HG03432 (cell line): ENCODE measurements around the gene PLXNA3.

Experiments used
- ATAC-seq: cut with Tn5 transposase; IDR thresholded peaks from one replicate; pipeline ENCODE4 v1.9.1; 2021; ENCODE audit warnings: mild to moderate bottlenecking, moderate library complexity; ENCODE audit not compliant: unreplicated experiment

PLXNA3 gene

DNA sequence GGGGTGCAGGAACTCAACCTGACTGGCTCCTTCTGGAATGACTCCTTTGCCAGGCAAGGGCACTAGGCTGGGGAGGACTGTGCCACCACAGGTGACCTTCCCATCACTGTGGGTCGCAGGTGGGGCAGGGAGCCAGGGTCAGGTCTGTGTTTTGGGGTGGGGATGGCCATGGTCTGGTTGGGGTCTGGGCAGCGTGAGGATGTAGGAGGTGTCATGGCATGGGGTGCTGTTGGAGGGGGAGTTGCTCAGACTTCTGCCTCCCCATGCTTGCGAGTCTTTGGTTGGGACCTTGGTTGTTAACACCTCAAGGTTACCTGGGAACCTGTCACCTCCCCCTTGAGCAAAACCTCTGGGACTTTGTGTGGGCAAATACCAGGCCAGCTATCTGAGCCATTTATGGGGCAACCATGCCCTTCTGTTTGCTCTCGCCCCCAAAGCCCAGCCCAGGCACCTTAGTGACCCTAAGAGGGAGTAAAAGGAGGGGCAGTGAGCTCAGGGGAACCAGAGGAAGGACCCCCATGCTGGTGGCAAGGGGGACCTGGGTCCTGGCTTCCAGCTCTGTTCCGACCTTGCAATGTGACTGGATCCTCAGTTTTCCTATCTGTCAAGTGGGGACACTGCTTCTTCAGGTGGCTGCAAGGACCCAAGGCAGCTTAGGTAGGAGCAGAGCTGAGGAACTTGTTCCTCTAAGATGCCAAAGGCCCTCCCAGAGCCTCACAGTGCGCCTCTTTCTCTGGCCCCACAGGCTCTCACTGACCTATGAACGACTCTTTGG is 23.5 kb upstream of the PLXNA3 start:
- ATAC-seq, result no peak

DNA sequence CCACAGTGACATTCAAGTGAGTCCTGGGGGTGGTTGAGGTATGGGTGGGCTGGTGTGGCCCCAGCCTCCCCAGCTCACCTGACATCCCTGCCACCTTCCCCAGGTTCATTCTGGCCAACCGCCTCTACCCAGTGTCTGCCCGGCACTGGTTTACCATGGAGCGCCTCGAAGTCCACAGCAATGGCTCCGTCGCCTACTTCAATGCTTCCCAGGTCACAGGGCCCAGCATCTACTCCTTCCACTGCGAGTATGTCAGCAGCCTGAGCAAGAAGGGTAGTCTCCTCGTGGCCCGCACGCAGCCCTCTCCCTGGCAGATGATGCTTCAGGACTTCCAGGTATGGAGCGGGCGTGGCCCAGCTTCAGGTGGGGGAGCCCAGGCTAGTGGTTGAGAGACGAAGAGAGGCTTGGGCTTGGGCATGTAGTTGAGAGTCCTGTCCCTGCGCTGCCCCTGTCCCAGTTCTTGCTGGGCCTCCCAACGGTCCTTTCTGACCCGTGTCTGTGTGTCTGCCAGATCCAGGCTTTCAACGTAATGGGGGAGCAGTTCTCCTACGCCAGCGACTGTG is 22.8 kb upstream of the PLXNA3 start:
- ATAC-seq, result no peak

DNA sequence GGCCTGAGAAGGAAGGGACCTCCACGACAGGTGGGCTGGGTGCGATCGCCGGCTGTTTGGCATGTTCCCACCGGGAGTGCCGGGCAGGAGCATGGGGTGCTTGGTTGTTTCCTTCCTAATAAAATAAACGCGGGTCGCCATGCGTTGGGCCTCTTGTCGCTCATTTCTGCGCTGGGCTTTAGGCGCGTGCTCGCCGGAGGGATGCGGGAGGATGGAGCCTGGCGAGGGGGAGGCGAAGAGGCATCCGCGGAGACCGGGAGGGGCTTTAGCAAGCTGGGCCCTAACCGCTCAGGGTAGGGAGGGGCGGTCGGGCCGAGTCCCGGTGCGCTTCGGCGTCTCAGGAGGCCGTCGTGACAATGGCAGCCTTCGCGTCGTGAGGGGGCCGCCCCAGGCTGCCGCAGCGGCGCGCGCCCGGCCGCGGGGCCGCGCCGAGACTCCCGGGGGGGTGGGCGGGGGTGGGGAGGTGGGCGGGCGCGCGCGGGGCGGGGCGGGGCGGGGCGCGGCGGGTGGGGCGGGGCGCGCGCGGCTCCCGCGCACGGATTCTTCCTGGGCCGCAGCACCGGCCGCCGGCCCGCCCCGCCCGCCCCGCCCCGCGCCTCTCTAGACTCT is 21.6 kb upstream of the PLXNA3 start:
- peak; percentile 54 for ATAC-seq

DNA sequence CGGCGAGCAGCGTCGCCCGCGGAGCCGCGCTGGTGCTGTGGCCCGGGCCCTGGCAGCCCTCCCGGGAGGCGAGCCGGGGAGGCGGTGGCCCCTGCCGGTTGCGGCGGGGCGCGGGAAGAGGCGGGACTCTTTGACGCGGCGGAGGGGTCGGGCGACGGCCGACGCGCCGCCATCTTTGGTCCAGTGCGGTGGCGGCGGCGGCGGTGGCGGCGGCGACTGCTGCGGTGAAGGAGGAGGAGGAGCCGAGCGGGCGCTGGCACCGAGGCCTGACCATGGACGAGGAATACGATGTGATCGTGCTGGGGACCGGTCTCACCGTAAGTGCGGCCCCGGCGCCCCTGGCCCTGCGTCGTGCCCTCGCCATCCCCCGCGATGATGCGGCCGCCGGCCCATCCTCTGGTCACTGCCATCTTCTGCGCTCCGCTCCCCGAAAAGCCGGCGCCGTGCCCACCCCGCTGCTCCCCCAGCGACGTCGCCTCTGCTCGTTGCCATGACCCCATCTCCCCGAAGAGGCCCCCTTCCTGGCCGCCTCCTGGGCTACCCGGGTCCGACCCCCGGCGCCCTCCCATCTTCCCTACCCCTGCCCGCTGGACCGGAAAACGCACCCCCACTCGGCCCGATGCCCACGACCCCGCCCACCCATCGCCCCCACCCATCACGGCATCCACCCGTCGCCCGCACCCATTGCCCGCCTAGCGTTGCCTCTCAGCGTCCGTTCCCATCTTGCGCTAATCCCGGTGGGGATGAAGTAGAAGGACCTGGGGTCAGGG is 20.9 kb upstream of the PLXNA3 start, which contains the start of gene GDI1:
TSS of gene GDI1 (plus strand) at position 172 of the 770 bp plus-strand sequence. CDS start at position 273, 101 bp downstream.
- ATAC-seq, result peak; percentile 48

DNA sequence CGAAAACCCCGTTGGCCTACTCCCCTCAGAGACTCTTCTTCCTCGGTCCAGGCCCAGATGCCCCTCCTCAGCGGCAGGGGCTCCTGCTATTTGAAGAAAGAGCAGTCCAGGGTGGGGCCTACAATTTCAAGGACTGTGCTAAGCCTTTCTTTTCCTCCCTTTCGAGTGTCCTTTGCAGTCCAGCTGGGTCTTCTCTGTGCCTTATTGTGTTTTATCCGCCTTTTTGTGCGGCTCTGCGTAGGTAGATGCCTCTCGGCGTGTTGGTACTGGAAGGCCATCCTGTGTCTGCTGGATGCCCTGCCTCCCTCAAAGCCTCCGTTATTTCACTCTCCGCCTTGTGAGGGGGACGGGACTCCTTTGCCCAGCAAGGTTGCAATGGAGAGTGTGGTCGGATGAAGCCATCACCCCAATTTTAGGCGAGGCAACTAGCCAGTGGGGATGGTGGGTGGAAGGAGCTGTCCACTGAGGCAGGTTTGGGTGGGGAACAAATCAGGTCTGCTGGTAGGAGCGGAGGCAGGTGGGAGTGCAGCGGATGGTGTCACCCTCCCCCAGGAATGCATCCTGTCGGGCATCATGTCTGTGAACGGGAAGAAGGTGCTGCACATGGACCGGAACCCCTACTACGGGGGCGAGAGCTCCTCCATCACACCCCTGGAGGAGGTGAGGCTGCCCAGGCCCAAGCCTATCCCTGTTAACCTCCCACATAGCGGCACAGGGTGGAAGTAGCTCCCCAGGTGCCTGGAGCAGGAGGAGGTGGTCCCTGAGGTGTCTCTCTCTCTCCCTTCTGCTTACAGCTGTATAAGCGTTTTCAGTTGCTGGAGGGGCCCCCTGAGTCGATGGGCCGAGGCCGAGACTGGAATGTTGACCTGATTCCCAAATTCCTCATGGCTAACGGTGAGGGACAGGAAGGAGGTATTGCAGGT is 19.8 kb upstream of the PLXNA3 start:
- no peak for ATAC-seq

DNA sequence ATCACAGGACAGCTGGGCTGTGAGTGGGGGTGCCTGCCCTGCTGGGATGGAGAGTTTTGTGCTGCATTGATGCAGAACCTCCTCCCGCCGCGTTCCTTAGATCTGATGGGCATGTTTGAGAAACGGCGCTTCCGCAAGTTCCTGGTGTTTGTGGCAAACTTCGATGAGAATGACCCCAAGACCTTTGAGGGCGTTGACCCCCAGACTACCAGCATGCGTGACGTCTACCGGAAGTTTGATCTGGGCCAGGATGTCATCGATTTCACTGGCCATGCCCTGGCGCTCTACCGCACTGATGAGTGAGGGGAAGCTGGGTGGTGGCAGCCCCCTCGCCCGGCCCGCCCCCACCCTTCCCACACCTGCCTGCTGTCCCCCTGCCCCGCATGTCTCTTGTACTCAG is 18.2 kb upstream of the PLXNA3 start:
- ATAC-seq, result no peak

DNA sequence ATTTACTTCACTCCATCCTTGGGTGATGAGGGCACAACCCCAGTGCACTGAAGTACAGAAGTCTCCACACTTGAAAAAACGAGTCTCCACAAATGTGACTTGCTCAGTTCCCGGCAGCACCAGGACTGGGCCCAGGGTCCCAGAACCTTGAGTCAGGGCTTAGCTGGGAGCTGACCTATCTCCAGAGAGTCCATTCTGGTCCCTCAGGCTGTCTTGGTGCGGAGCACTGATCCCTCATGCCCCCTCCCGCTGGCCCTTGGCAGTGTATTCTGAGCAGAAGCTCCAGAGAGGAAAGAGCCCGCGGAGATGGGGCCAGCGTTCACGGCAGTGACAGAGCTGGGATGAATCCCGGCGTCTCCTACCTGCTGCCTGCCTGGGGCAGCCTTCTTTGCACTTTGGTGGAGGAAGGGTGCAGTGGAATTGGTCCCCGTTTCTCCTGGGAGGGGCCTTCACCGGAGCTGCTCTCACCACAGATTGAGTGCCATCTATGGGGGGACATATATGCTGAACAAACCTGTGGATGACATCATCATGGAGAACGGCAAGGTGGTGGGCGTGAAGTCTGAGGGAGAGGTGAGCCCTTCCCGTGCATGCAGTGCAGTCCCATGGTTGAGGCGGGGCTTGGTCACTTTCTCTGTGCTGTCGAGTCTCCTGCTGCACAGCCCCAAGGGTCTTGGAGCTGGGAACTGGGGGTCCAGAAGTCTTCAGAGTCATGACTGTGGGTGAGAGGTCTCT is 17.3 kb upstream of the PLXNA3 start:
- ATAC-seq, result no peak

DNA sequence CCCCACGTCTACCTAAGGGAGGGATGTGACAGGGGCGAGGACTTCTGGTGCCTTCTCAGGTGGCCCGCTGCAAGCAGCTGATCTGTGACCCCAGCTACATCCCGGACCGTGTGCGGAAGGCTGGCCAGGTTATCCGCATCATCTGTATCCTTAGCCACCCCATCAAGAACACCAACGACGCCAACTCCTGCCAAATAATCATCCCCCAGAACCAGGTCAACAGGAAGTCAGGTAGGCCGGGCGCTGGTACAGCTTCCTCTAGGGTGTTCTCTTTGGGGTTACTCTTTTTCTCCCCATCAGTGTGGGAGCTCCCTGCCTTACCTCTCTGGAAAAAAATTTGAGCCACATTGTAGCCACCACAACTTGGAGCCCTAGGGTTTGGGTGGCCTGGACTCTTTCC is 16.5 kb upstream of the PLXNA3 start:
- no peak for ATAC-seq

DNA sequence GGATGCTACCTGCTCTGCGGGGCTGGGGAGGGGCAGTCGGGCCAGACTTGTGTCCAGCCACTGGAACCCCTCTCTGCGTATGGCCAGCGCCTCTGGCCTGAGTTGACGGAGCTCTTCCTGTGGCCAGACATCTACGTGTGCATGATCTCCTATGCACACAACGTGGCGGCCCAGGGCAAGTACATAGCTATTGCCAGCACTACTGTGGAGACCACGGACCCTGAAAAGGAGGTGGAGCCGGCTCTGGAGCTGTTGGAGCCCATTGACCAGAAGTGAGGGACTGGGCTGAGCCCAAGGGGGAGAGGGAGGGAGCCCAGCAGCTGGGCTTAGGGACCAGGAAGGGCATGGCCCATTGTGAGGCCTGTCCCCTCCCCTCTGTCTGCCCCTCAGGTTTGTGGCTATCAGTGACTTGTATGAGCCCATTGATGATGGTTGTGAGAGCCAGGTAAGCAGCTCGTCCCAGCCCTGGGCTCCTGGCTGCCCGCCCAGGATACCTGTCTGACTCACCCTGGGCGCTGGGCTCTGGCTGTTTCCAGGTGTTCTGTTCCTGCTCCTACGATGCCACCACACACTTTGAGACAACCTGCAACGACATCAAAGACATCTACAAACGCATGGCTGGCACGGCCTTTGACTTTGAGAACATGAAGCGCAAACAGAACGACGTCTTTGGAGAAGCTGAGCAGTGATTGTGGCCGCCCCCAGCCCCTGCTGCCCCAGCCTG is 15.9 kb upstream of the PLXNA3 start:
- no peak for ATAC-seq

DNA sequence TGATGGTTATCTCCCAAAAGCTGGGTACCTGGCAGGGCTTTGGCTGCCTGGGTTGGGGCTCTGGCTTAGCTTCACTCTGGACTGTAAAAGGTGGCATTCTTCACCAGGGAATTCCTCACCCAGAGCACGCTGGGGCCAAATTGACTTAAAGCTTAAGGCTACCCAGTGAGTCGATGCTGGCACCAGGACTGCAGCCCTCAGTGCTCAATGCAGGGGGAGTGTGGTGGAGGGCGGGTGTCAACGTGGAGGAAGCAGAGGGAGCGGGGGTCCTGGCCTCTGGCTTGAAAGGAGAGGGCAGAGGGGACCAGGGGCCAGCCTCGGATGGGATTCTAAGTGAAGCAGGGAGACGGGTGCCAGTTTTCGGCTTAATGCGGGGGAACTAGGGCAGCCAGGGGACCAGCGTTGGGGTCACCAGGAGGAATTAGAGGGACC is 14.6 kb upstream of the PLXNA3 start:
- ATAC-seq, result no peak

DNA sequence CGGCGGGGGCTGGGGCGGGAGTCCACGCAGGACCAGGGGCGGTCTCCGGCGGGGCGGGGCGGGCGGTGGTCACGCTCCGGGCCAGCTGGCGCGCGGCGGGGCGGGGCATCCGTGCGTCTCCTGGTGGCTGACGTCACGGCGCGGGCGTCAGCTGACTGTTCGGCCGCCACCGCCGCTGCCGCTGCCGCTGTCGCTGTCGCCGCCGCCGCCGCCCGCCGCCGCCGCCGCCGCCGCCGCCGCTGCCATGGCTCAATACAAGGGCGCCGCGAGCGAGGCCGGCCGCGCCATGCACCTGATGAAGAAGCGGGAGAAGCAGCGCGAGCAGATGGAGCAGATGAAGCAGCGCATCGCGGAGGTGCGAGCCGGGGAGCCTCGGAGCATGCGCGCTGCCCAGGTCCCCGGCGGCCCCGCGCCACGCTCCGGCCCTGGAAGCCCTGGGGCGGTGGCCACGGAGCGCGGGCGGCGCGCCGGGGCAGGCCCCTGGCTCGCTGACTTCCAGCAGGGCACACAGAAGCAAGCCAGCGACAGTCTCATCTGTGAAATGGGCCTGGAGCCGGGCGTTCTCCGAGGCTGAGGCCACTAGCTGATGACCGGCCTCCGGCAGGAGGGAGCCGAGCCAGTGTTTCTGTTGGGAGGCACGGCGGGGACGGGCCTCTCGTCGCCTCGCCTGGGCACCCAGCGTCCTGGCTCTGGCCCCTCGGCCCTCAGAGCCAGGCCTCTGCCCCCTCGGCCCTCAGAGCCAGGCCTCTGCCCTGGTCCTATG is 13.9 kb upstream of the PLXNA3 start, which contains the start of gene FAM50A:
TSS of gene FAM50A (plus strand) at position 150 of the 763 bp plus-strand sequence. CDS start at position 245, 95 bp downstream.
- ATAC-seq, result peak; percentile 79

DNA sequence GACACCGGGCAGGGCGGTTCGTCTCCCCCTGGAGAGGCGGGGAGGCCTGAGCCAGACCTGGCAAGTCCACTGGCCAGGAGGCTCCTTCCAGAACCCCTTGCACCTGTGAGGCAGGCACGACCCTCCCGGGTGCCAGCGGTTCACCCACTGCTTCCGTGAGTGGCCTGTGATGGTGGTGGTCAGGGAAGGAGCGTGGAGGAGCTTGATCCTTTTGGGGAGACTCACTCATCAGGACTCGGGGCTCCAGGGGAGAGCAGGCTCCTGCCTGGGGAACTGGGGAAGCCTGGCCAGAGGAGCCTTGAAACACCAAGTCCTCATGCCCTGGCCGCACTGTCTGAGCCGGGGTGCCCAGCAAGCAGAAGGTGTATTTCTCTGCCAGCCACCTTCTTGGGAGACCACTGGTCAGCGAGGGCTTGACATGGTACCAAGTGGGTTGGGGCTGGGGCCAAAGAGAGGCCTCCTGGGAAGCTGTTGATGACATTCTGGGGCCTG is 13.3 kb upstream of the PLXNA3 start:
- no peak for ATAC-seq

DNA sequence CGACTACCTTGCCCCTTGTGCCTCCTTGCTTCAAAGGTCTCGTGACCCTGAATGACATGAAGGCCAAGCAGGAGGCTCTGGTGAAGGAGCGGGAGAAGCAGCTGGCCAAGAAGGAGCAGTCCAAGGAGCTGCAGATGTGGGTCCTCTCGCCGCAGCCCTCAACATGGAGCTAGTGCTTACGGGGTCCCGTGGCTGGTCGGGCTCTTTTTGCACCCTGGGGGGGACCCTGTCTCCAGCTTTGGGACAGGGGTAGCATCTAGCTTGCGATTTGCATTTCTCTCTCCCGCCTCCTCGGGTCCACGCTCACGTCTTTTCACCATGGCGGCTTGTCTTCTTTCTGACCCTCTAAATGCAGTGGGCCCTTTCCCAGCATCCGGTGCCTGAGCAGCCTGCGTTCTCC is 12.3 kb upstream of the PLXNA3 start:
- ATAC-seq, result no peak

DNA sequence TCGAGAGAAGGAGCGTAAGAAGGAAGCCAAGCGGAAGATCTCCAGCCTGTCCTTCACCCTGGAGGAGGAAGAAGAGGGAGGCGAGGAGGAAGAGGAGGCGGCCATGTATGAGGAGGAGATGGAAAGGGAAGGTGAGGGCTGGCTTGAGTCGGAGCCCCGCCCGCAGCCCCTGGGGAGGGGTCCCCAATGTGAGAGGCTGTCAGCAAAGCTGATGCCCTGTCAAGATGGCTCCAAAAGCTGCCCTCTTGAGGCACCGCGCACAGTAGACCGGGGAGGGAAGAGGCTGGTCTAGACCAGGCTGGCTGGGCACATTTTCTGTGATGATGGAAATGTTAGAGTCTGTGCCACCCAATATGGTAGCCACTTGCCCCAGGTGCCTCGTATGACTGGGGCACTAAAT is 11.7 kb upstream of the PLXNA3 start:
- no peak for ATAC-seq

DNA sequence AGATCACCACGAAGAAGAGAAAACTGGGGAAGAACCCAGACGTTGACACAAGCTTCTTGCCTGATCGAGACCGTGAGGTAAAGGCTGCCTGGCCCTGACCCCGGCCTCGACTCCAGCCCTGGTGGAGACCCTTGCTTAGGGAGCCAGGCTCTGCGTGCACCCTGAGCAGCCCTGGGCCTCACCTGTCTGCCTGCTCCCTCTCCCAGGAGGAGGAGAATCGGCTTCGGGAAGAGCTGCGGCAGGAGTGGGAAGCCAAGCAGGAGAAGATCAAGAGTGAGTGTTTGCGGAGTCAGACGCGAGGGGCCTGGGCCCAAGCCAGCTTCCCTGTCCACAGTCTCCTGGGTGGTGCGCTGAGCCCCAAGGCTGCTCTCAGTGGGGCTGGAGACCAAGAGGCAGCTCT is 9.6 kb upstream of the PLXNA3 start:
- no peak for ATAC-seq

DNA sequence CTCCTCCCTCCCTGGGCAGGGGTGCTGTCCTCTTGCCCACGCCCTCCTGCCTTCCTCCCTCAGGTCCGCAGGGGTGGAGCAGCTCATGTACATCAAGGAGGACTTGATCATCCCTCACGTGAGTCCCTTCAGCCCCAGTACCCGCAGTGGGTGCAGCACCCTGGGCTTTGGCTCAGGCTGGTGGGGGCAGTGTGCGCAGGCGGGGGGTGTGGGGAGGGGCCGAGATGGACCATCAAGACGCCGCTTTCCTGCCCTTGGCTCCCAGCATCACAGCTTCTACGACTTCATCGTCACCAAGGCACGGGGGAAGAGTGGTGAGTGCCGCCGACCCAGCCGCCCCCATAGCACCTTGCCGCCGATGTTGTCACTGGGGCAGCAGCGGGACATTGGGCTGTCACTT is 8.5 kb upstream of the PLXNA3 start:
- ATAC-seq, result no peak

DNA sequence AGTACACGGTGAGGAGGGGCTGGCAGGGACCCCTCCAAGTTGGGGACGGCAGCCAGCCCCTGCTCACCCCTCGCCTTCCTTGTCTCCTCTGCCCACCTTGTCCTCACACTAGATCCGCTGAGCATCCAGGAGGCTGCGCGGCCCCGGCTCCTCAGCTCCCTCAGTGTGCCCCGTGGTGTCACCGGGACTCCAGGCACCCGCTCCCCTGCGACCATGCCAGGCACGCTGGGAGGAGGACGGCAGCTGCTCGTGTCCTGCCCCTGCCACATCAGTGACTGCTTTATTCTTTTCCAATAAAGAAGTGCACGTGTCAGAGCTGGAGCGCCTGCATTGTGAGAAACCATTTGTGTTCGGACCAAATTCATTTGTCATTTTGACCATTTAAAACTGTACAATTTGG is 7.8 kb upstream of the PLXNA3 start:
- no peak for ATAC-seq

DNA sequence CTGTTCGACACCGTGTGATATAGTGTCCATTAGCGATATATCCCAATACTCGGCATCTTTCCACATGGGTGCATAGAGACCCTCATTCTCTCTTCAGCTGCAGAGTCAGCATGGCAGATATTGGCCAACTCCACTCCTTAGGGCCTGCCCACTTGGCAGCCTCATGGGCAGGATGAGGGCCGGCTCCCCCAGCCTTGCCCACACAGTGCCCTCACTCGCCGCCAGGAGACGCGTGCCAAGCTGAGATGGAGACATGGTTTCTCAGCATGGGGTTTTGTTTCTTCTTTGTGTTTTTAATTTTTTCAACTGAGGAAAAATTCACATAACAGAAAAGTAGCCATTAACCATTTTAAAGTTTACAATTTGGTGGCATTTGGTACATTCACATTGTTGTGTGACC is 5.3 kb upstream of the PLXNA3 start:
- ATAC-seq, result no peak
